Mucosa of rectum (tissue), 2 donors: ENCODE data around the gene CHTF8.
"Not testable (repeated sequence)": the region's sequence is repeated elsewhere in the genome, so short reads cannot be mapped to it uniquely, and the experiment has no call there.

Experiments
- H3K27ac ChIP-seq, 2 donors: one replicate each; pipeline ENCODE4 v1.7.0; 2013; ENCODE audit warnings: inconsistent platforms in 2 of 2, low read depth in 2 of 2, low read length in 2 of 2
- H3K27me3 ChIP-seq, 2 donors: one replicate each; pipeline ENCODE4 v1.7.0; 2013; ENCODE audit warnings: low read length in 2 of 2; ENCODE audit not compliant: control insufficient read depth in 2 of 2, insufficient read depth in 2 of 2
- H3K36me3 ChIP-seq, 2 donors: one replicate each; pipeline ENCODE4 v1.7.0; 2013; ENCODE audit warnings: low read length in 2 of 2; ENCODE audit not compliant: control insufficient read depth in 2 of 2, insufficient read depth in 2 of 2
- H3K4me1 ChIP-seq, 2 donors: one replicate each; pipeline ENCODE4 v1.7.0; 2013; ENCODE audit warnings: low read length in 2 of 2, mild to moderate bottlenecking in 1 of 2; ENCODE audit not compliant: control insufficient read depth in 2 of 2, insufficient read depth in 2 of 2
- H3K4me3 ChIP-seq, 2 donors: one replicate each; pipeline ENCODE4 v1.7.0; 2013; ENCODE audit warnings: low read length in 2 of 2
- H3K9ac ChIP-seq, 2 donors: one replicate each; pipeline ENCODE4 v1.7.0; 2013; ENCODE audit warnings: low read length in 2 of 2, low read depth in 1 of 2, mild to moderate bottlenecking in 1 of 2
- H3K9me3 ChIP-seq, 2 donors: one replicate each; pipeline ENCODE4 v1.7.0; 2013; ENCODE audit warnings: low read length in 2 of 2; ENCODE audit not compliant: control insufficient read depth in 2 of 2
- donor health status: healthy.
- donor health status: Normal muscosa, but diverticular disease.

CHTF8 gene

GRCh38 chr16:69166221-69166833 lies 33.9 kb upstream of the CHTF8 start:
- no peak overlapping the region for H3K27ac ChIP-seq
- no peak overlapping the region for H3K9ac ChIP-seq
- H3K9me3 ChIP-seq = no peaks in the 10 kb centered on the region
- peaks cover 28 to 30% of the 10 kb centered on the region in 2 donors for H3K36me3 ChIP-seq
- no peaks in the 10 kb centered on the region for H3K27me3 ChIP-seq
- no peak overlapping the region for H3K4me3 ChIP-seq
- H3K4me1 ChIP-seq = peaks cover 0 to 4% of the 10 kb centered on the region in 2 donors

- H3K4me1 ChIP-seq = peaks cover 0 to 4% of the 10 kb centered on the region in 2 donors
- peaks cover 28 to 32% of the 10 kb centered on the region in 2 donors for H3K36me3 ChIP-seq
- no peaks in the 10 kb centered on the region for H3K9me3 ChIP-seq
- no peak overlapping the region for H3K9ac ChIP-seq
- H3K27ac ChIP-seq = no peak overlapping the region
- no peaks in the 10 kb centered on the region for H3K27me3 ChIP-seq
- H3K4me3 ChIP-seq = no peak overlapping the region
Measured at GRCh38 chr16:69165584-69165983, 33.2 kb upstream of the CHTF8 start.

GRCh38 chr16:69160192-69160591 lies 27.8 kb upstream of the CHTF8 start:
- Histone ChIP-seq H3K36me3 (peaks cover 30 to 45% of the 10 kb centered on the region in 2 donors), H3K4me3 (no peak overlapping the region), H3K9ac (no peak overlapping the region), H3K4me1 (no peaks in the 10 kb centered on the region), H3K27me3 (no peaks in the 10 kb centered on the region), H3K9me3 (no peaks in the 10 kb centered on the region), H3K27ac (no peak overlapping the region)

- Histone ChIP-seq H3K36me3 (peaks cover 38 to 49% of the 10 kb centered on the region in 2 donors), H3K27ac (no peak overlapping the region), H3K9me3 (no peaks in the 10 kb centered on the region), H3K4me3 (no peak overlapping the region), H3K27me3 (no peaks in the 10 kb centered on the region), H3K4me1 (no peaks in the 10 kb centered on the region), H3K9ac (no peak overlapping the region)
Measured at GRCh38 chr16:69157196-69157595, 24.8 kb upstream of the CHTF8 start.

GRCh38 chr16:69150146-69150865 lies 17.9 kb upstream of the CHTF8 start:
- H3K36me3 ChIP-seq = peaks cover 38% of the 10 kb centered on the region in 2 donors
- H3K9ac ChIP-seq = no peak overlapping the region
- no peaks in the 10 kb centered on the region for H3K27me3 ChIP-seq
- H3K4me3 ChIP-seq = no peak overlapping the region
- no peak overlapping the region for H3K27ac ChIP-seq
- H3K9me3 ChIP-seq = no peaks in the 10 kb centered on the region
- H3K4me1 ChIP-seq = no peaks in the 10 kb centered on the region

- H3K27me3 ChIP-seq, H3K4me1 ChIP-seq, H3K9me3 ChIP-seq, H3K4me3 ChIP-seq, H3K9ac ChIP-seq, H3K27ac ChIP-seq: not testable (repeated sequence)
- H3K36me3 ChIP-seq = peaks cover 35% of the 10 kb centered on the region in 2 donors
Measured at GRCh38 chr16:69149621-69150020, 17.2 kb upstream of the CHTF8 start.

- Histone ChIP-seq H3K4me3 (no peak overlapping the region), H3K9me3 (no peaks in the 10 kb centered on the region), H3K36me3 (peaks cover 29 to 44% of the 10 kb centered on the region in 2 donors), H3K27me3 (no peaks in the 10 kb centered on the region), H3K4me1 (no peaks in the 10 kb centered on the region), H3K27ac (no peak overlapping the region), H3K9ac (no peak overlapping the region)
Measured at GRCh38 chr16:69145658-69146057, 13.3 kb upstream of the CHTF8 start.

- Histone ChIP-seq H3K27me3 (no peaks in the 10 kb centered on the region), H3K4me1 (no peaks in the 10 kb centered on the region), H3K9ac (no peak overlapping the region), H3K27ac (no peak overlapping the region), H3K4me3 (no peak overlapping the region), H3K36me3 (peaks cover 33 to 58% of the 10 kb centered on the region in 2 donors), H3K9me3 (no peaks in the 10 kb centered on the region)
Measured at GRCh38 chr16:69143116-69143515, 10.7 kb upstream of the CHTF8 start.

- no peak overlapping the region for H3K27ac ChIP-seq
- H3K9me3 ChIP-seq = no peaks in the 10 kb centered on the region
- H3K27me3 ChIP-seq = no peaks in the 10 kb centered on the region
- H3K4me1 ChIP-seq = no peaks in the 10 kb centered on the region
- H3K9ac ChIP-seq = no peak overlapping the region
- no peak overlapping the region for H3K4me3 ChIP-seq
- peaks cover 41 to 57% of the 10 kb centered on the region in 2 donors for H3K36me3 ChIP-seq
Measured at GRCh38 chr16:69141936-69142335, 9.5 kb upstream of the CHTF8 start.

- no peak overlapping the region for H3K4me3 ChIP-seq
- no peaks in the 10 kb centered on the region for H3K9me3 ChIP-seq
- no peaks in the 10 kb centered on the region for H3K27me3 ChIP-seq
- H3K27ac ChIP-seq = no peak overlapping the region
- peaks cover 37 to 54% of the 10 kb centered on the region in 2 donors for H3K36me3 ChIP-seq
- H3K9ac ChIP-seq = no peak overlapping the region
- no peaks in the 10 kb centered on the region for H3K4me1 ChIP-seq
Measured at GRCh38 chr16:69141014-69141413, 8.6 kb upstream of the CHTF8 start.
